Fibroblast of gingiva (primary cell): ENCODE measurements around the gene DHX30.
A peak's percentile ranks its signal among the peaks of the same experiment; 100 is the strongest.
"Not testable (repeated sequence)": the region's sequence is repeated elsewhere in the genome, so short reads cannot be mapped to it uniquely, and the experiment has no call there.

ENCODE experiments used
- DNase-seq: peaks from one replicate; pipeline ENCODE4 v3.0.0-alpha.2; 2011; ENCODE audit warnings: low read depth

Gene DHX30

GRCh38 chr3:47813551-47814177, 10.7 kb downstream of the DHX30 start:
- no peak for DNase-seq

GRCh38 chr3:47817609-47818008, 14.7 kb downstream of the DHX30 start:
- DNase-seq = no peak

GRCh38 chr3:47824541-47825473, 21.9 kb downstream of the DHX30 start:
- peak; percentile 85 for DNase-seq

GRCh38 chr3:47825590-47825989, 22.7 kb downstream of the DHX30 start:
- no peak for DNase-seq

- DNase-seq = not testable (repeated sequence)
Measured at GRCh38 chr3:47829482-47829881, 26.5 kb downstream of the DHX30 start.

- DNase-seq = no peak
Measured at GRCh38 chr3:47836986-47837385, 34.0 kb downstream of the DHX30 start.

- DNase-seq = no peak
Measured at GRCh38 chr3:47838503-47838902, 35.6 kb downstream of the DHX30 start.

GRCh38 chr3:47841786-47842349, 38.9 kb downstream of the DHX30 start:
- DNase-seq = no peak

GRCh38 chr3:47846186-47846879, 43.4 kb downstream of the DHX30 start:
- DNase-seq = no peak

GRCh38 chr3:47846880-47847248, 43.9 kb downstream of the DHX30 start:
- no peak for DNase-seq

- no peak for DNase-seq
Measured at GRCh38 chr3:47847260-47847659, 44.3 kb downstream of the DHX30 start.

- no peak for DNase-seq
Measured at GRCh38 chr3:47847801-47848518, 45.0 kb downstream of the DHX30 start.

GRCh38 chr3:47848599-47849117, 45.7 kb downstream of the DHX30 start:
- DNase-seq = no peak

- no peak for DNase-seq
Measured at GRCh38 chr3:47849186-47849698, 46.3 kb downstream of the DHX30 start.

- DNase-seq = peak; percentile 29
Measured at GRCh38 chr3:47849699-47850563, 47.0 kb downstream of the DHX30 start.

GRCh38 chr3:47850564-47851410, 47.8 kb downstream of the DHX30 start:
- DNase-seq = no peak

GRCh38 chr3:47851888-47852603, 49.1 kb downstream of the DHX30 start:
- DNase-seq = no peak
